ENCODE data around the gene IFNG. TPM values are rescaled to one million over a fixed set of nuclear protein-coding genes. Genes with fewer than 3 reads are reported as not detected.

Gene IFNG
- total RNA-seq, 1 experiment from 2014 or later: not detected

- WGBS (ENCODE audit: extremely low coverage, insufficient read length, low lambda C conversion rate): no CpG with 5 or more reads among the region's 4 CpGs
These were observed 2.2 kb downstream of the IFNG start for GRCh38 chr12:68157380-68157779.

More at GRCh38 chr12:68157380-68157779, 2.2 kb downstream of the IFNG start:
- H3K56ac ChIP-seq (ENCODE audit: insufficient read length, low read depth, low read length): no peak overlapping the region
- H3K36me3 Mint-ChIP-seq (ENCODE audit: insufficient read depth in 1 of 3, low read depth in 3 of 3): no peaks in the 10 kb centered on the region
- H4K8ac ChIP-seq (replicated peaks; ENCODE audit: insufficient read length, low read depth, low read length): no peak overlapping the region
- H3K79me2 ChIP-seq (ENCODE audit: insufficient read depth, low read length): no peaks in the 10 kb centered on the region
- no peak overlapping the region for H3K4me2 ChIP-seq (ENCODE audit: insufficient read depth, insufficient read length, low read length)
- H2BK20ac ChIP-seq (ENCODE audit: low read depth, low read length, poor library complexity, severe bottlenecking): no peak overlapping the region
- no peak overlapping the region for H3K14ac ChIP-seq (ENCODE audit: insufficient read depth, low read length)
- H3K18ac ChIP-seq (ENCODE audit: insufficient read length, low read depth, low read length): no peak overlapping the region
- peaks cover 0 to 2% of the 10 kb centered on the region in 2 experiments; a peak in 1 of 4 replicates for H3K4me1 Mint-ChIP-seq
- no peak overlapping the region for H3K27ac Mint-ChIP-seq
- no peaks in the 10 kb centered on the region for H3K9me3 Mint-ChIP-seq
- no peaks in the 10 kb centered on the region for H3K4me1 ChIP-seq (ENCODE audit: insufficient read depth, low read length)
- H4K91ac ChIP-seq (ENCODE audit: insufficient read length, low read depth, low read length): no peak overlapping the region
- no peak overlapping the region for H3K9ac ChIP-seq (ENCODE audit: extremely low read depth, insufficient read length, low read length)
- H3K79me1 ChIP-seq (ENCODE audit: insufficient read depth, low read depth, low read length, poor library complexity, severe bottlenecking): no peaks in the 10 kb centered on the region
- H2AFZ ChIP-seq (ENCODE audit: low read length): no peak overlapping the region
- no peak overlapping the region for H2BK5ac ChIP-seq (ENCODE audit: insufficient read length, low read length)
- H3K4ac ChIP-seq (ENCODE audit: low read depth, low read length): no peak overlapping the region
- H3K27me3 ChIP-seq (ENCODE audit: insufficient read depth, low read length): no peaks in the 10 kb centered on the region
- H3K4me3 Mint-ChIP-seq: no peak overlapping the region
- TF ChIP-seq CTCF (conservative IDR thresholded peaks at IDR 0.05): no peak
- DNase-seq: no peak
- H3K23me2 ChIP-seq (ENCODE audit: insufficient read length, low read depth, low read length, poor library complexity, severe bottlenecking): no peaks in the 10 kb centered on the region
- H2BK12ac ChIP-seq (ENCODE audit: insufficient read length, low read depth, low read length): no peak overlapping the region
- no peak overlapping the region for H3K27ac ChIP-seq (ENCODE audit: insufficient read length, low read depth, low read length)
- H2BK120ac ChIP-seq (ENCODE audit: low read depth, low read length, poor library complexity, severe bottlenecking): no peak overlapping the region
- no peak overlapping the region for H3K23ac ChIP-seq (ENCODE audit: insufficient read length, low read depth, low read length)
- no peak overlapping the region for H2BK15ac ChIP-seq (ENCODE audit: low read depth, low read length)
- no peaks in the 10 kb centered on the region; the same call in 1 of the 2 replicates for H3K27me3 Mint-ChIP-seq (ENCODE audit: low read depth)
- no peaks in the 10 kb centered on the region for H4K20me1 ChIP-seq (ENCODE audit: control insufficient read depth, insufficient read depth, insufficient read length)
- H4K5ac ChIP-seq (ENCODE audit: insufficient read length, low read depth, low read length): no peak overlapping the region
- H3K9me3 ChIP-seq (ENCODE audit: control insufficient read depth, low read depth, low read length): no peaks in the 10 kb centered on the region
- no peak overlapping the region for H2AK5ac ChIP-seq (ENCODE audit: insufficient read length, low read length)
- H3T11ph ChIP-seq (ENCODE audit: low read length): no peak overlapping the region

All from H9 (cell line).